K562 (cell line): ENCODE data around the gene POU4F1. TPM values are rescaled to one million over a fixed set of nuclear protein-coding genes. Genes with fewer than 3 reads are reported as not detected.

ENCODE experiments used
- ATAC-seq: fragments of 200-7000 bp; cut with Tn5 transposase; 3 replicates; pipeline ENCODE4 v1.9.1; 2020; ENCODE audit warnings: moderate library complexity
- BruUV-seq: library from RNA; stranded (reverse); fragments of 400-500 nt; replicated peaks from 2 replicates; lab custom pipeline; 2021; lab: Mats Ljungman, UMichigan
- CTCF ChIA-PET: fragments of 300-600 bp; formaldehyde crosslinking; extraction: SDS; loops from one replicate; lab custom pipeline; 2021; ENCODE audit warnings: low intra/inter-chr PET ratio; lab: Yijun Ruan, JAX
- POLR2A ChIA-PET: fragments of 300-600, 350-650 bp; sonication (Branson Sonifier 250); formaldehyde crosslinking; extraction: SDS; loops from one replicate; lab custom pipeline; 2021; ENCODE audit warnings: antibody characterized with exemption, inconsistent platforms; lab: Yijun Ruan, JAX
- DNase-seq, 4 experiments: peaks; one replicate each; pipeline versions ENCODE4 v3.0.0 to v3.0.0-alpha.2; 2011 to 2018; ENCODE audit warnings: low spot score in 3 of 4, mixed read lengths in 3 of 4; ENCODE audit errors: extremely low read depth in 1 of 4
- FAIRE-seq: peaks from 2 replicates; lab custom pipeline; 2011; peaks lifted over from hg19 to GRCh38; lab: Jason Lieb, UNC
- H2AFZ ChIP-seq: 2 replicates; pipeline ENCODE4 v1.6.0; 2011; ENCODE audit warnings: low read depth, low read length, control low read depth, inconsistent platforms
- H3K27ac ChIP-seq: fragments of 200-600 bp; 3 replicates; pipeline ENCODE4 v1.8.0; 2011; ENCODE audit warnings: low read depth, mild to moderate bottlenecking, control low read depth, inconsistent platforms, low read length, moderate library complexity, mixed read lengths; ENCODE audit errors: extremely low read depth
- H3K27me3 ChIP-seq, 2 experiments: fragments of 300-600 bp in 1 of 2; 2 replicates in 1 of 2; 3 replicates in 1 of 2; pipeline versions ENCODE4 v1.6.0 to v1.8.0; 2011; ENCODE audit warnings: inconsistent platforms in 2 of 2, low read length in 2 of 2, mild to moderate bottlenecking in 1 of 2, mixed read lengths in 1 of 2, moderate library complexity in 1 of 2; ENCODE audit not compliant: control insufficient read depth in 2 of 2, insufficient read depth in 2 of 2
- H3K36me3 ChIP-seq: fragments of 300-600 bp; 3 replicates; pipeline ENCODE4 v1.8.0; 2011; ENCODE audit warnings: mild to moderate bottlenecking, low read length, inconsistent platforms; ENCODE audit not compliant: control insufficient read depth, insufficient read depth
- H3K4me1 ChIP-seq, 2 experiments: fragments of 200-600 bp in 1 of 2; replicated peaks in 1 of 2; 2 replicates in 1 of 2; 3 replicates in 1 of 2; pipeline versions ENCODE4 v1.5.1 to v1.8.0; 2011; ENCODE audit warnings: inconsistent platforms in 2 of 2, low read length in 2 of 2, mild to moderate bottlenecking in 1 of 2, mixed read lengths in 1 of 2, moderate library complexity in 1 of 2; ENCODE audit not compliant: control insufficient read depth in 2 of 2, insufficient read depth in 2 of 2
- H3K4me2 ChIP-seq: 2 replicates; pipeline ENCODE4 v1.6.1; 2011; ENCODE audit warnings: low read length, control low read depth, inconsistent platforms, mixed read lengths; ENCODE audit not compliant: insufficient read depth
- H3K4me3 ChIP-seq: fragments of 200-600 bp; sonication (generic), shearing (Covaris generic); 2 replicates; pipeline ENCODE4 v1.5.1; 2016; ENCODE audit warnings: control low read depth, inconsistent platforms
- H3K79me2 ChIP-seq: fragments of 200-600 bp; 3 replicates; pipeline ENCODE4 v1.8.0; 2011; ENCODE audit warnings: low read length, inconsistent platforms; ENCODE audit not compliant: control insufficient read depth, insufficient read depth
- H3K9ac ChIP-seq, 2 experiments: 2 replicates each; pipeline versions ENCODE4 v1.6.0 to v1.6.1; 2011; ENCODE audit warnings: low read depth in 2 of 2, low read length in 2 of 2, control low read depth in 1 of 2, inconsistent platforms in 1 of 2, mild to moderate bottlenecking in 1 of 2, mixed read lengths in 1 of 2; ENCODE audit not compliant: insufficient read depth in 1 of 2
- H3K9me1 ChIP-seq: one replicate; pipeline ENCODE4 v1.6.0; 2011; ENCODE audit warnings: inconsistent platforms, mild to moderate bottlenecking, low read length, moderate library complexity; ENCODE audit not compliant: control insufficient read depth, insufficient read depth
- H3K9me3 ChIP-seq: replicated peaks from 2 replicates; pipeline ENCODE4 v1.5.1; 2011; ENCODE audit warnings: low read depth, low read length, inconsistent platforms; ENCODE audit not compliant: control insufficient read depth, insufficient read depth
- H4K20me1 ChIP-seq: replicated peaks from 2 replicates; pipeline ENCODE4 v1.6.1; 2011; ENCODE audit warnings: low read length, inconsistent platforms, mixed read lengths; ENCODE audit not compliant: control insufficient read depth, insufficient read depth
- BCL6 ChIP-seq: fragments of 250-450 bp; sonication (Bioruptor Pico); IDR thresholded peaks from 2 replicates; pipeline ENCODE4 v1.4.0; 2020
- CXXC5 ChIP-seq: fragments of 250-450 bp; sonication (Bioruptor Pico); IDR thresholded peaks from 2 replicates; pipeline ENCODE4 v1.8.0; 2022; ENCODE audit warnings: inconsistent platforms, mild to moderate bottlenecking, moderate library complexity
- ELF4 ChIP-seq: fragments of 450-650 bp; formaldehyde crosslinking; IDR thresholded peaks from 2 replicates; pipeline ENCODE4 v1.4.0; 2022; ENCODE audit warnings: missing genetic modification characterization
- HEY1 ChIP-seq: fragments of 250-450 bp; sonication (Bioruptor Pico); IDR thresholded peaks from 2 replicates; pipeline ENCODE4 v1.5.0; 2020; ENCODE audit warnings: mild to moderate bottlenecking, moderate library complexity, borderline replicate concordance
- MYC ChIP-seq, 2 experiments: fragments of 250-450 bp in 1 of 2; sonication (Bioruptor Pico) in 1 of 2; IDR thresholded peaks; 2 replicates each; pipeline versions ENCODE4 v1.5.1 to v1.6.1; 2012 to 2021; ENCODE audit warnings: low read depth in 2 of 2, borderline replicate concordance in 1 of 2, improper control_type of control experiment in 1 of 2, low read length in 1 of 2, mild to moderate bottlenecking in 1 of 2, moderate library complexity in 1 of 2
- PRMT5 ChIP-seq: sonication (generic); formaldehyde crosslinking; IDR thresholded peaks from 2 replicates; pipeline ENCODE4 v1.5.0; 2020; ENCODE audit warnings: missing genetic modification reagents
- RBM39 ChIP-seq: fragments of 200-400 bp; formaldehyde crosslinking; optimal IDR thresholded peaks from 2 replicates; pipeline ENCODE3; 2018; ENCODE audit warnings: low read depth, low read length
- SAFB2 ChIP-seq: fragments of 200-400 bp; formaldehyde crosslinking; IDR thresholded peaks from 2 replicates; pipeline ENCODE4 v1.6.1; 2018; ENCODE audit warnings: borderline replicate concordance, low read length, low read depth, moderate library complexity; ENCODE audit not compliant: severe bottlenecking
- SMAD2 ChIP-seq: fragments of 150-350 bp; IDR thresholded peaks from 2 replicates; pipeline ENCODE4 v1.6.1; 2014; ENCODE audit warnings: low read depth, mild to moderate bottlenecking, low read length
- SRSF7 ChIP-seq: fragments of 200-400 bp; formaldehyde crosslinking; optimal IDR thresholded peaks from 2 replicates; pipeline ENCODE3; 2017; ENCODE audit warnings: mild to moderate bottlenecking, low read depth, low read length
- TCF7 ChIP-seq: sonication (generic); IDR thresholded peaks from 2 replicates; pipeline ENCODE4 v1.6.1; 2016; ENCODE audit warnings: antibody characterized with exemption, borderline replicate concordance
- XRCC3 ChIP-seq: fragments of 450-650 bp; IDR thresholded peaks from 2 replicates; pipeline ENCODE4 v1.6.1; 2017; ENCODE audit warnings: mild to moderate bottlenecking, moderate library complexity
- ZBED1 ChIP-seq: IDR thresholded peaks from 2 replicates; pipeline ENCODE4 v1.6.1; 2014
- ZNF133 ChIP-seq: fragments of 250-450 bp; sonication (Bioruptor Pico); IDR thresholded peaks from 2 replicates; pipeline ENCODE4 v1.4.0; 2020; ENCODE audit warnings: mild to moderate bottlenecking
- ZNF347 ChIP-seq: fragments of 450-650 bp; formaldehyde crosslinking; IDR thresholded peaks from 2 replicates; pipeline ENCODE4 v1.4.0; 2020; ENCODE audit warnings: low read depth, mild to moderate bottlenecking, moderate library complexity
- ZNF436 ChIP-seq: fragments of 250-450, 450-650 bp; sonication (Bioruptor Pico); formaldehyde crosslinking; IDR thresholded peaks from 2 replicates; pipeline ENCODE4 v1.7.0; 2020; ENCODE audit warnings: mild to moderate bottlenecking
- WGBS: fragments of 100-300 bp; shearing (Covaris generic); methylation state at CpG from one replicate; pipeline ENCODE4 v1.1.6; 2016; ENCODE audit warnings: low coverage, mixed read lengths; ENCODE audit not compliant: insufficient coverage; ENCODE audit errors: missing lambda C conversion rate; 5-methylcytosine and 5-hydroxymethylcytosine counted together
- in situ Hi-C: fragments of 300-500 bp; cut with MboI; formaldehyde crosslinking; loops from 4 replicates; pipeline ENCODE4 v1.15.0; 2018; ENCODE audit warnings: inconsistent platforms, mixed read lengths
- intact Hi-C: fragments of 100-400 bp; cut with micrococcal nuclease; formaldehyde crosslinking; loops from 2 replicates; pipeline ENCODE4 v1.14.2; 2022
- polyA plus RNA-seq, 8 experiments: library from polyadenylated mRNA; depleted of rRNA in 4 of 8; stranded (reverse) in 5 of 8; unstranded in 3 of 8; fragments of >200 nt; fragmentation: Nextera tagmentation in 2 of 8; fragmentation: Illumina TruSeq in 1 of 8; extraction: Ambion mirVana in 2 of 8; extraction: Trizol in 1 of 8; gene quantifications; 2 replicates each; pipeline versions ENCODE4 v1.2.1 to v1.2.3, GENCODE V29; 2011 to 2014; ENCODE audit warnings: inconsistent platforms in 1 of 8, missing spikeins in 1 of 8
- total RNA-seq, 7 experiments: library from RNA; depleted of rRNA in 6 of 7; stranded (reverse); fragments of >200 nt in 6 of 7; fragmentation: Illumina TruSeq in 2 of 7; extraction: Trizol in 2 of 7; gene quantifications; 2 replicates each; pipeline versions ENCODE4 v1.2.1 to v1.2.3, GENCODE V29; 2011 to 2021; ENCODE audit warnings: low replicate concordance in 1 of 7
- TF ChIP-seq, protein P1 (sequence below), 2 experiments: fragments of 200-800 bp in 1 of 2; sonication (Bioruptor generic) in 1 of 2; sonication (generic) in 1 of 2; formaldehyde crosslinking in 1 of 2; IDR thresholded peaks in 1 of 2; conservative IDR thresholded peaks in 1 of 2; 2 replicates each; pipeline versions ENCODE4 v1.5.0 to v1.6.1; 2016 to 2020; ENCODE audit warnings: missing compliant biosample characterization in 1 of 2, missing genetic modification characterization in 1 of 2, missing genetic modification reagents in 1 of 2
- TF ChIP-seq, protein P2 (sequence below): fragments of 450-650 bp; IDR thresholded peaks from 2 replicates; pipeline ENCODE4 v1.6.1; 2016; ENCODE audit warnings: low read depth, mild to moderate bottlenecking, moderate library complexity

Gene POU4F1
- total and polyA plus RNA-seq, 9 of the 15 experiments (the other 6 are each of a cell fraction or from before 2014, with no cell fraction given): 0.61 to 2.8 (median 1.5) TPM

DNA sequence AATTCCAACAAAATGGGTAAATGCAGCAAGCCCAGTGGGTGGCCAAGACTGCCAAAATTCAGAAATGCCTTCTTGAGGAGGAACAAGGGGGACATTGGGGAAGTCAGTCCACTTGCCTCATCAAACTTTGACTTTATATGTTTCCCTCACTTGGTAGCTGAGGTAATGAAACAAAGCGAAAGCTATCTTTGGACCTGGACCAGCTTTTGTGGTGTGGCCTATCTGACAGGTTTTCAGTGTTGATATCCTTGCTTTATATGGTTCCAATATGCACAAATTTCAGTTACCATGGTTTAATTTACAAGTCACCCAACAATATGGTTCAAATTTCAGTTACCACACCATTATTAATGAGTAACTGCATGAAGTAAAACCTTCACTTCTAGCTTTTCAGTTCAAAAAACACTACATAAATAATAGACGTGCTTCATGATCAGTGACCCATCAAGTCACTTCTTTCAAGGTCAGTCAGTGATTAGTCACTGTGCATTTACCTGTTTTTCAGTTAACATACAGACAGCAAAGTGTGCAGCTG is 17.7 kb upstream of the POU4F1 start (continued):
- TF ChIP-seq, protein P1, sequence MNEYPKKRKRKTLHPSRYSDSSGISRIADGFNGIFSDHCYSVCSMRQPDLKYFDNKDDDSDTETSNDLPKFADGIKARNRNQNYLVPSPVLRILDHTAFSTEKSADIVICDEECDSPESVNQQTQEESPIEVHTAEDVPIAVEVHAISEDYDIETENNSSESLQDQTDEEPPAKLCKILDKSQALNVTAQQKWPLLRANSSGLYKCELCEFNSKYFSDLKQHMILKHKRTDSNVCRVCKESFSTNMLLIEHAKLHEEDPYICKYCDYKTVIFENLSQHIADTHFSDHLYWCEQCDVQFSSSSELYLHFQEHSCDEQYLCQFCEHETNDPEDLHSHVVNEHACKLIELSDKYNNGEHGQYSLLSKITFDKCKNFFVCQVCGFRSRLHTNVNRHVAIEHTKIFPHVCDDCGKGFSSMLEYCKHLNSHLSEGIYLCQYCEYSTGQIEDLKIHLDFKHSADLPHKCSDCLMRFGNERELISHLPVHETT (CRISPR knock-in tag; conservative IDR thresholded peaks at IDR 0.05 in 1 of 2, IDR thresholded peaks at IDR 0.05 in 1 of 2): no peak
- no peak for TF ChIP-seq ZNF133

DNA sequence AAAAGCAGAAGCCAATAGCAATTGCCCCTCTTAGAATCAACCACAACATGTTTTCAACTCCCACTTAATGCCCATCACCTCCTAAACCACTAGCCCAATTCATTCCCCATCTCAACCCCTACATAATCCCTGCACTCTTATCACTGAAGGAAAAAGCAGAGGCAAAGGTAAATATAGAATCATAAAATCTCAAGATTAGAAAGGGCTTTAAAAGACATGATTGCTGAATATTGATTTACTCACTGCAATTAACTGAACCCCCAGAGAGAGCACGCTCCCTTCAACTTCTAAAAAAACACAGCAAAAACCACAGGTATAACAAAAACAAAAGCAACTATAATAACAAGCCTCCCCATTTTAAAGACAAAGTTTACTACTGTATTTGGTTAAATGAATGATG is 15.1 kb upstream of the POU4F1 start:
- no peak for FAIRE-seq
- CTCF ChIA-PET: no interaction called here
- TF ChIP-seq SAFB2: no peak
- TF ChIP-seq SMAD2: no peak
- no peak for TF ChIP-seq ZBED1
- no peak for TF ChIP-seq ZNF347
- no peak for TF ChIP-seq CXXC5
- TF ChIP-seq HEY1 (CRISPR knock-in tag): no peak
- no peak for TF ChIP-seq SRSF7
- no peak for TF ChIP-seq MYC (IDR thresholded peaks at IDR 0.05; ENCODE audit: low read depth, low read length)
- TF ChIP-seq MYC (CRISPR knock-in tag; IDR thresholded peaks at IDR 0.05; ENCODE audit: borderline replicate concordance, low read depth): no peak
- TF ChIP-seq RBM39: no peak
- no peak for TF ChIP-seq BCL6 (CRISPR knock-in tag)
- TF ChIP-seq TCF7: no peak
- TF ChIP-seq ZNF436 (CRISPR knock-in tag): no peak
- no peak for TF ChIP-seq PRMT5 (CRISPR knock-in tag)
- no peak for TF ChIP-seq XRCC3
- TF ChIP-seq, protein P2, sequence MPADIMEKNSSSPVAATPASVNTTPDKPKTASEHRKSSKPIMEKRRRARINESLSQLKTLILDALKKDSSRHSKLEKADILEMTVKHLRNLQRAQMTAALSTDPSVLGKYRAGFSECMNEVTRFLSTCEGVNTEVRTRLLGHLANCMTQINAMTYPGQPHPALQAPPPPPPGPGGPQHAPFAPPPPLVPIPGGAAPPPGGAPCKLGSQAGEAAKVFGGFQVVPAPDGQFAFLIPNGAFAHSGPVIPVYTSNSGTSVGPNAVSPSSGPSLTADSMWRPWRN: no peak
- TF ChIP-seq ELF4 (CRISPR knock-in tag): no peak

More for the DNA sequence above, 15.1 kb upstream of the POU4F1 start:
- intact Hi-C loops: no loop called here
- Histone ChIP-seq H2AFZ (no peak overlapping the region), H4K20me1 (no peaks in the 10 kb centered on the region), H3K4me3 (no peak overlapping the region), H3K9me3 (no peaks in the 10 kb centered on the region), H3K27ac (no peak overlapping the region), H3K9me1 (no peaks in the 10 kb centered on the region), H3K27me3 (no peaks in the 10 kb centered on the region), H3K79me2 (no peaks in the 10 kb centered on the region), H3K4me2 (no peak overlapping the region), H3K9ac (no peak overlapping the region), H3K4me1 (no peaks in the 10 kb centered on the region), H3K36me3 (peaks cover 26% of the 10 kb centered on the region; the same call in 2 of the 3 replicates)
- 91% methylated on average over 1 of the region's 1 CpG for WGBS
- DNase-seq (no peak), ATAC-seq (no peak)
- POLR2A ChIA-PET: interaction anchor here (1.1 kb wide), 1 partner anchor 14 kb away, joined by 3 read pairs; no protein-coding TSS in a partner anchor
- in situ Hi-C loops: no loop called here
- no TSS peak for BruUV-seq
